Ammon's horn (tissue), 1 donor: ENCODE results near the gene SDK1.
A peak's percentile ranks its signal among the peaks of the same experiment; 100 is the strongest.
"Not testable (repeated sequence)": the region's sequence is repeated elsewhere in the genome, so short reads cannot be mapped to it uniquely, and the experiment has no call there.

ENCODE experiments used
- DNase-seq: peaks from one replicate; pipeline ENCODE4 v3.0.0-alpha.2; 2016; ENCODE audit warnings: low spot score

SDK1 gene

GRCh38 chr7:3916146-3916545 is 615.1 kb downstream of the SDK1 start:
- DNase-seq, result no peak

- DNase-seq, result no peak
Observed at GRCh38 chr7:3917436-3917835, 616.4 kb downstream of the SDK1 start.

GRCh38 chr7:3918576-3918975 is 617.5 kb downstream of the SDK1 start:
- no peak for DNase-seq

GRCh38 chr7:3922175-3922635 is 621.2 kb downstream of the SDK1 start:
- DNase-seq, result peak; percentile 72

- no peak for DNase-seq
Observed at GRCh38 chr7:3923307-3923918, 622.4 kb downstream of the SDK1 start.

GRCh38 chr7:3924277-3924676 is 623.2 kb downstream of the SDK1 start:
- DNase-seq, result no peak

- no peak for DNase-seq
Observed at GRCh38 chr7:3927446-3928110, 626.5 kb downstream of the SDK1 start.

- DNase-seq, result no peak
Observed at GRCh38 chr7:3928727-3929515, 627.9 kb downstream of the SDK1 start.

GRCh38 chr7:3931843-3932242 is 630.8 kb downstream of the SDK1 start:
- no peak for DNase-seq

- DNase-seq, result no peak
Observed at GRCh38 chr7:3937146-3937545, 636.1 kb downstream of the SDK1 start.

- no peak for DNase-seq
Observed at GRCh38 chr7:3937605-3938004, 636.6 kb downstream of the SDK1 start.

GRCh38 chr7:3941706-3942105 is 640.7 kb downstream of the SDK1 start:
- DNase-seq, result not testable (repeated sequence)

GRCh38 chr7:3942276-3942675 is 641.2 kb downstream of the SDK1 start:
- no peak for DNase-seq

GRCh38 chr7:3942816-3943745 is 642.0 kb downstream of the SDK1 start:
- no peak for DNase-seq

GRCh38 chr7:3943779-3944520 is 642.9 kb downstream of the SDK1 start:
- no peak for DNase-seq

GRCh38 chr7:3949242-3949640 is 648.2 kb downstream of the SDK1 start:
- peak; percentile 17 for DNase-seq

- DNase-seq, result no peak
Observed at GRCh38 chr7:3950249-3950648, 649.2 kb downstream of the SDK1 start.

- no peak for DNase-seq
Observed at GRCh38 chr7:3951316-3952055, 650.4 kb downstream of the SDK1 start.

- no peak for DNase-seq
Observed at GRCh38 chr7:3953133-3953532, 652.1 kb downstream of the SDK1 start.

GRCh38 chr7:3953946-3954345 is 652.9 kb downstream of the SDK1 start:
- no peak for DNase-seq

- no peak for DNase-seq
Observed at GRCh38 chr7:3955026-3955425, 654.0 kb downstream of the SDK1 start.
